ENCODE measurements around the gene USP24.

- TF ChIP-seq CTCF (optimal IDR thresholded peaks at IDR 0.05 in 1 of 3, IDR thresholded peaks at IDR 0.05 in 1 of 3, conservative IDR thresholded peaks at IDR 0.05 in 1 of 3; ENCODE audit: extremely low read depth in 1 of 3, insufficient read depth in 2 of 3, low read length in 3 of 3) (no peak), EZH2 (IDR thresholded peaks at IDR 0.05; ENCODE audit: low read length) (no peak)
These were observed 177.2 kb downstream of the USP24 start for GRCh38 chr1:55037733-55038551.

All from keratinocyte (primary cell).